ENCODE measurements around the gene KRT79.

KRT79 gene

GRCh38 chr12:52834727-52835001, 553 bp upstream of the KRT79 start:
- DNase-seq = no peak

DNA sequence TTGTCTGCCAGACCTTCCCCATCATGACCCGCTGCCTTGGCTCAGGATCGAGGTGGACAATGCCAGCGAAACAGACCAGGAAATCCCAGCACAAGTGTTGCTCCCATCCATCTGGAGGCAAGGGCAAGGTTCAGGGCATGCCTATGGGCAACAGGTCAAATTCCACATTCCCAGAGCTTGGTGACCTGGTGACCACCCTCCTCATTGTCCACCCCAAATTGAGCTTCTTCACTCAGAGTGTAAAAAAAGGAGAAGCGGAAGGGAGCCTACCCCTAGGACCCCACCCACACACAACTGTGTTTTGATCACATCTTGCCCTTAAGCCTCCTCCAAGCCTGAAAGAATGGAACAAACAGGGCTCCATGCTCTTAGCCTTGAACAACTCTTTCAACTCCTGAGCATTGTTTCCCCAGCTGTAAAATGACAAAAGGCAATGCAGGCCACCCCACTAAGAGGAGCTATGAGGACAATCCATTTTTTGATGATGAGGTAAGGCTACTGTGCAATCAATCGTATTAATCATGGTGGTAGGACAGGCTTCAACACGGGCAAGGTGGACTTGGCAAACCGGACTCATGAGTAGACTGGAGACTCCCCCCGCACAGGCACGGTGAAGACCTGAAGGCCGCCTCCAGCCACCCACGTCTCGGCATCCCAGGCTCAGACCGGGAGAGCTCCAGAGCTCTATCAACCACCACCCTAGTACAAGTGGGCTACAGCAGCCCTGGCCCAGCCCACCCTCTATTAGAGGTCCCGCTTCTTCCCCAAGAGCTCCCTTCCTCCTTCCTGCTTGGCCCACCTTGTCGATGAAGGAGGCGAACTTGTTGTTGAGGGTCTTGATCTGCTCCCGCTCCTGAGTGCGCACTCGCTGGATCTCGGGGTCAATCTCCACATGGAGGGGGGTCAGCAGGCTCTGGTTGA, 866 bp downstream of the KRT79 start:
- no peak for DNase-seq

DNA sequence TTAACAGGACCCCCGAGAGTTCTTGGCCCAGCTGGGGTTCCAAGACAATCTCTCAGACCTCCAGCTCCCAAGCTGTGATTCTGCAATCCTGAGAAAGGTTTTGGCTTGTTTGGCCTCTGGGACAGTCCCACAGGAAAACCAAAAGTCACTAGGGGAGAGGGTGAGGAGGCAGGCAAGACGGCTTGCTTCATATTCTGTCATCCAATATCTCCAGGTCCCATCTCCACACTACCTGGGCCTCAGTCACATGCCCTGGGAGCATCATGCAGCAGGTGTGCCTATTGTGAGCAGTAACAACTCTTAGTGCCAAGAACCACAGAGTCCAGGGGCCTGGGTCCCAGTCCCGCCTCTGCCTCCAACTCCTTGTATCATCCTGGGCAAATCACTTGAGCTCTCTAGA, 1.7 kb downstream of the KRT79 start:
- DNase-seq = no peak

GRCh38 chr12:52831251-52831650, 2.9 kb downstream of the KRT79 start:
- no peak for DNase-seq

- no peak for DNase-seq
These were observed 3.9 kb downstream of the KRT79 start for GRCh38 chr12:52829986-52830770.

DNA sequence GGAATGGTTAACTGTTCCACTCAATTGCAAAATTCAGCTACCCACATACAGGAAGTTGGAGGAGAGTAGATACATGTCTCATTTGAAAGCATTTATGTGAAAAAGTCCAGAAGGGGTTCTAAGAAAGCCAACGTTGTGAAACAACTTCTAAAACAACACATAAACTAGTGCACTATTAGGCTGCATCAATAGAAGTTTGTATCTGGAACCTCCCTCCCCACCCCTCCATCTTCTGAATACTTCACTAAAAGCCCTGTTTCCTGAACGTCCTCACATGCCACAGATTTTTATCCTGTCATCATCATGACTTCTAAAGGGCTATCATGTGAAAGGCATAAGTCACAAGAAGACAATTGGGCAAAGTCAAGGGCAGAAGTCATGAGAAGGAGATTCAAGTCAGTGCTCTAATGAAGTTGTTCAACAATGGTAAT, 5.5 kb downstream of the KRT79 start:
- no peak for DNase-seq

- no peak for DNase-seq
These were observed 6.0 kb downstream of the KRT79 start for GRCh38 chr12:52828156-52828555.

- no peak for DNase-seq
These were observed 6.5 kb downstream of the KRT79 start for GRCh38 chr12:52827499-52828090.

- no peak for DNase-seq
These were observed 7.3 kb downstream of the KRT79 start for GRCh38 chr12:52826611-52827498.

GRCh38 chr12:52825961-52826360, 8.2 kb downstream of the KRT79 start:
- DNase-seq = no peak

- DNase-seq = no peak
These were observed 9.2 kb downstream of the KRT79 start for GRCh38 chr12:52824741-52825410.

DNA sequence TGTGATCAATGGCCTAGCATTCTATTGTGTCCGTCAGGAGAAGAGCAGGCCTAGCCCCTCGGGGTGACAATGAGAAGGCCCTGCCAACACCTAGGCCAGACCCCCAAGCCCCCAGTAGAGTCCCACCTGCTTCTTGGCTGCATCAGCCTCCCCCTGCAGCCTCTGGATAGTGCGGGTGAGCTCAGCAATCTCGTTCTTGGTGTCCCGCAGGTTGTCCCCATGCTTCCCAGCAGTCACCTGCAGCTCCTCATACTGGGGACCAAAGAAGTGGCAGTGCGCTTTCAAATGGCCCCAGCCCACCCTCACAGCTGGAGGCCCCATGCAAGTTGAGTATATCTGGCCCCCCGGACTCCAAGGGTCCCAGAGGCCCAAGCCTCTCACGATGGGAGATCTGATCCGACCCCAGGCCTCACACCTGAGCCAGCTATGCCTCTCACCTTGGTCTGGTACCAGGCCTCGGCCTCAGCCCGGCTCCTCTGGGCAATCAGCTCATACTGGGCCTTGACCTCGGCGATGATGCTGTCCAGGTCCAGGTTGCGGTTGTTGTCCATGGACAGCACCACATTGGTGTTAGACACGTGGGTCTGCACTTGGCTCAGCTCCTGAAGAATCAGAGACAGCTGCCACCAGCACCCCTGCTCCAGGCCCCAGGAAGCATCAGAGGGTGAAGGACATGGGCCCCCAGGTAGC, 10.2 kb downstream of the KRT79 start:
- DNase-seq = no peak

DNA sequence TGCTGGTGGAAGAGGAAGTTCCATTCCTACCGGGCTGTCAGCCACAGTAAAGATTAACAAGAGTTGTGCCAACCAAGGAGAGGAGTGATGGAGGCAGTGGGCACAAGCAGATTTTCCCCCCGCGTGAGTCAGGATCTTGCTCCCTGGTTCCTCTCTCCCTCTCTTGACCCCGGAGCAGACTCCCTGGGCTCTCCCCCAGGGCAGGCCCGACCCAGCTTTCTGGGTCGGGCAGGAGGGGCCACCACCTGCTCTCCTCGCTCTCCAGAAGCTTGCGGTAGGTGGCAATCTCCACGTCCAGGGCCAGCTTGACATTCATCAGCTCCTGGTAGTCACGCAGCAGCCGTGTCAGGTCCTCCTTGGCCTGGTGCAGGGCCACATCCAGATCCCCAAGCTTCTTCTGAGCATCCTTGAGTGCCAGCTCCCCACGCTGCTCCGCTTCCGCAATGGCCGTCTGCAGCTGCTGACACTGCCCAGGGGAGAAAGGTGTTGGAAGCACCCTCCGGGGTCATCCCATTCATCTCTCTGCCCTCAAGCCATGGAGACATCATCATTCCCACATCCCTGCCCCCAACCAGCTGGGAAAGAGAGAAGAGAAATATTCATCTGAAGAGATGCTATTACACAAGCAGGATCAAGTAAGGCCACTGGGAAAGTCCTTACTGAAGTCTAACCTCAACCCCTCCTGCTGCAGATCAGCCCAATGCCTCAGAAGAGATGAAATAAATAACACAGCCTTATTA, 11.2 kb downstream of the KRT79 start:
- DNase-seq = no peak

GRCh38 chr12:52821826-52822660, 12.1 kb downstream of the KRT79 start:
- no peak for DNase-seq

DNA sequence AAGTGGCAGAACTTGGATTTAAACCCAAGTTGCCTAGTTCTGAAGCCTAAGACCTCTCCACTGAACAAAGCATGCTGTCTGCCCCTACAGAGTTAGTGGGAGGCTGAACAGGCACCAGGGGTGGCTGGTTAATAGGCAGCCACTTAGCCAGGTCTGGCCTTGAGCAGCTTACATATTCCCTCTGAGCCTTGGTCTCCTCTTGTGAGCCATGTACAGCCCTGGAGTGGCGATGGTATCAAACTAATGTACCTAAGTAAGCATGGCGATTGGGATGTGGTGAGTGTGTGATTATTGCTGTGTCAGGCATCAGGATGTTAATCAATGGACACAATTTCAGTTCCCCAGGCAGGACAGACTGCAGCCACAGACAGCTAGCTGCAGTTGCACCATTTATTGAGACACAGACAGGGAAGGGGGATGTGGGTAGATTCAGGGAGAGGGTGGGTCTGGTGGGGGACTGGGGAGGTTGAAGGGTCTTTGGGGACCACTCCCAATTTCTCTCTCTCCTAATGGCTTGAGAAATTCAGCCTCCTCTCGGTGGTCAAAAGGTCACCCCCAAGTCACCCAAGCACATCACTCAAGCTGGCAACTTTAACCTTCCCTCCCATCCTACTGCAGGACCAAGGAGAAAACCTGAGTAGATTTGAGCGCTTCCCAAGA, 12.9 kb downstream of the KRT79 start:
- DNase-seq = no peak

GRCh38 chr12:52820521-52820920, 13.6 kb downstream of the KRT79 start:
- DNase-seq = no peak

DNA sequence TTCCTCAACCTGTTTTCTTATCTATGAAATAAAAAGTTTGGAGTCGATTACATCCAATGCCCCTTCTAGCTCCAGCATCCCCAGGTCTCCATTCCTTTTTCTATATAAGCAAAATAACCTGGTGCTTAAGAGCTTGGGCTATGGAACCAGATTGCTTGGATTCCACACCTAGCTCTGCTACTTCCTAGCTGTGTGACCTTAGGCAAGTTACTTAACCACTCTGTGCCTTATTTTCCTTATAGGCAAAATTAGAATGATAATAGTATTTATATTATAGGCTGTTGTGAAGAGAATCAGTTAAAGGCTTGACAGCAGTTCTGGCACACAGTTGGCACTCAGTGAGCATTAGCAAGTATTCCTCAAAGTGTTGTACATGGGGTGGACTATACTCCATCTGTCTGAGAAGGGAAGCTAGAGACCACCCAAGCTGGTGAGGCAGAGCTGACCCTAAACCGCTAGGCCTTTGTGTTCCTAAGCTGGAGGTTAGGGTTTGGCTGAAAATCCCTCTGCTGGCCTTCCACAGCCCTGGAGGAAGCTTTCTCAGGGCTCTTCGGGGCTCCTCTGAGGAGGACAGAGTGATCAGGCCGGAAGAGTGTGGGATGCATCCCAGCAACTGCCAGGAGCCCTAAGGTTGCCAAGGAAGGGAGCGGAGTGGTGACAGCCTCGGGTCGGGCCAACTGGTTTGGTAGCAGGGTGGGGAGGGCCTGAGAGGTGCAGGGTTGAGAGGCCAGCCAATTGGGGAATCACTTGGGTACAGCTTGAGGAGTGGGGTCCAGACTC, 14.2 kb downstream of the KRT79 start:
- DNase-seq = no peak

DNA sequence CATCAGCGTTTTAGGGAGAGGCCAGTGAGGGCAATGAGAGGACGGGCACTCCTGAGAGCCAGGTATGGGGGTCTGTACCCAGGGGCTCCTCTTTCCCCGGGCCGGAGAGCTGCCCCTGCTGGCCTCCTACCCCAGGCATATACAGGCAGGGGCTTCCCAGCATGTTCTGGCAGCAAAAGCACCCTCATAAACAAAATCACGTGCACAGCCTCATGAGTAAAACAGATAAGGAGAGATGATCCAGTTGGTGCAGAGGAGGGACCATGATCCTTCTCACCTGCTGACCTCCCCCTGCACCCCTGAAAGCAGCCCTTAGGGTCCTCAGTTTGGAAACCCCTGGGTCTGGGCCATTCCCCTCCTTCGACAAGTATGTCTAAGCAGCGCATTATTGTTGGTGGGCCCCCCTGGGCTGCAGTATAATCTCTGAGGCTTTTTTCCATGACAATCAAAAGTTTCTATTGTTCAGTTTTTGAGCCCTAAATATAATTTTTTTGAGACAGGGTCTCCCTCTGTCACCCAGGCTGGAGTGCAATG, 15.2 kb downstream of the KRT79 start:
- DNase-seq = no peak
